Trophoblast cell (in vitro differentiated cells and primary cell): Measurements from ENCODE around the gene MAN1C1.

Experiments
- DNase-seq, 2 donors: peaks; one replicate each; pipeline ENCODE4 v3.0.0-alpha.2; 2016
- H2AFZ ChIP-seq: 2 replicates; pipeline ENCODE4 v1.6.1; 2013; ENCODE audit warnings: low read length, moderate library complexity, mild to moderate bottlenecking; ENCODE audit not compliant: insufficient read depth, poor library complexity
- H2AK5ac ChIP-seq: 2 replicates; pipeline ENCODE4 v1.6.1; 2013; ENCODE audit warnings: mild to moderate bottlenecking, low read length
- H2BK120ac ChIP-seq: 2 replicates; pipeline ENCODE4 v1.6.1; 2013; ENCODE audit warnings: low read length, mild to moderate bottlenecking, moderate library complexity; ENCODE audit not compliant: insufficient read depth, poor library complexity
- H2BK12ac ChIP-seq: 2 replicates; pipeline ENCODE4 v1.6.1; 2013; ENCODE audit warnings: mild to moderate bottlenecking, low read length, moderate library complexity
- H2BK5ac ChIP-seq: 2 replicates; pipeline ENCODE4 v1.6.1; 2013; ENCODE audit warnings: low read length, low read depth, moderate library complexity, mild to moderate bottlenecking; ENCODE audit not compliant: poor library complexity
- H3K14ac ChIP-seq: 2 replicates; pipeline ENCODE4 v1.6.1; 2013; ENCODE audit warnings: mild to moderate bottlenecking, low read length
- H3K18ac ChIP-seq: 2 replicates; pipeline ENCODE4 v1.6.1; 2013; ENCODE audit warnings: mild to moderate bottlenecking, low read length
- H3K23ac ChIP-seq: 2 replicates; pipeline ENCODE4 v1.6.1; 2013; ENCODE audit warnings: low read length
- H3K27ac ChIP-seq: 2 replicates; pipeline ENCODE4 v1.5.1; 2013; ENCODE audit warnings: low read depth, mild to moderate bottlenecking, inconsistent platforms, low read length, moderate library complexity
- H3K27me3 ChIP-seq: 2 replicates; pipeline ENCODE4 v1.6.1; 2013; ENCODE audit warnings: inconsistent platforms, mild to moderate bottlenecking, low read length, moderate library complexity; ENCODE audit not compliant: insufficient read depth
- H3K36me3 ChIP-seq, 2 experiments: 1 replicate in 1 of 2; 2 replicates in 1 of 2; pipeline ENCODE4 v1.6.1; 2013; ENCODE audit warnings: low read length in 2 of 2, mild to moderate bottlenecking in 2 of 2, moderate library complexity in 1 of 2; ENCODE audit not compliant: insufficient read depth in 2 of 2, control insufficient read depth in 1 of 2
- H3K4ac ChIP-seq: 2 replicates; pipeline ENCODE4 v1.6.1; 2013; ENCODE audit warnings: low read depth, mild to moderate bottlenecking, low read length, moderate library complexity
- H3K4me1 ChIP-seq, 2 experiments: 1 replicate in 1 of 2; 2 replicates in 1 of 2; pipeline ENCODE4 v1.6.1; 2013; ENCODE audit warnings: low read length in 2 of 2, mild to moderate bottlenecking in 2 of 2, moderate library complexity in 1 of 2; ENCODE audit not compliant: insufficient read depth in 2 of 2, control insufficient read depth in 1 of 2
- H3K4me2 ChIP-seq: 2 replicates; pipeline ENCODE4 v1.6.1; 2013; ENCODE audit warnings: inconsistent platforms, mild to moderate bottlenecking, low read length, moderate library complexity
- H3K4me3 ChIP-seq: 2 replicates; pipeline ENCODE4 v1.5.1; 2013; ENCODE audit warnings: mild to moderate bottlenecking, low read depth, low read length, inconsistent platforms
- H3K79me1 ChIP-seq: one replicate; pipeline ENCODE4 v1.6.1; 2013; ENCODE audit warnings: low read length
- H3K79me2 ChIP-seq: 2 replicates; pipeline ENCODE4 v1.6.1; 2013; ENCODE audit warnings: low read length, mild to moderate bottlenecking; ENCODE audit not compliant: control insufficient read depth, insufficient read depth, poor library complexity
- H3K9ac ChIP-seq: 2 replicates; pipeline ENCODE4 v1.6.1; 2013; ENCODE audit warnings: mild to moderate bottlenecking, low read length
- H3K9me3 ChIP-seq: 2 replicates; pipeline ENCODE4 v1.6.1; 2013; ENCODE audit warnings: low read depth, mild to moderate bottlenecking, control low read depth, inconsistent platforms, low read length; ENCODE audit not compliant: insufficient read depth
- H4K12ac ChIP-seq: 2 replicates; pipeline ENCODE4 v1.6.1; 2013; ENCODE audit warnings: low read depth, mild to moderate bottlenecking, low read length, moderate library complexity
- H4K8ac ChIP-seq: 2 replicates; pipeline ENCODE4 v1.6.1; 2013; ENCODE audit warnings: low read depth, mild to moderate bottlenecking, low read length, moderate library complexity
- H4K91ac ChIP-seq: one replicate; pipeline ENCODE4 v1.6.1; 2013; ENCODE audit warnings: low read depth, mild to moderate bottlenecking, low read length, moderate library complexity
- WGBS: extraction: QIAGEN DNeasy Blood & Tissue Kit; methylation state at CpG from one replicate; pipeline ENCODE4 v1.1.7; 2013; ENCODE audit warnings: missing lambda C conversion rate; ENCODE audit not compliant: insufficient read length, insufficient coverage; ENCODE audit errors: extremely low coverage; 5-methylcytosine and 5-hydroxymethylcytosine counted together

Gene MAN1C1

DNA sequence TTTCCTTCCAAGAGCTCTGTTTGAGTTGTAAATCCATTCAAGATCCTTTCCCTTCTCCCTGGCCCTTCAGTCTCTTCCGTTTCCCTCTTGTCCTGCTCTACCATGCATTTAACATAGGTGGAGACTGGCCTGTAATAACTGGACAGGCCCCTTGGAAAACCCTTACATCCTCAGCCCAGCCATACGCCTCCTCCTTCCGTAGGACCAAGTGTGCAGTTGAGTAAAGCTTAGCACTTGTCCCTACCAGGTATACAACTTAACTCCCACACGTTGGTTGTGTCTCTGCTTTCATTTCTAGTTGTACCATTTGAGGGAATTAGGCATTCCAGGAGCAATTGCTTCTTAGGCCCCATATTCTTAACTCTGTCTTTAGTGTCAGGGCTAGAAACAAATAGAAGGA, 6.4 kb downstream of the MAN1C1 start:
- Histone ChIP-seq H3K9me3 (peaks cover 3% of the 10 kb centered on the region), H3K4me2 (no peak overlapping the region), H3K79me2 (no peaks in the 10 kb centered on the region), H3K9ac (no peak overlapping the region), H3K4ac (no peak overlapping the region), H2BK5ac (no peak overlapping the region), H4K91ac (no peak overlapping the region), H3K36me3 (no peaks in the 10 kb centered on the region), H4K8ac (no peak overlapping the region), H2AK5ac (no peak overlapping the region), H3K27ac (no peak overlapping the region), H3K18ac (no peak overlapping the region), H3K79me1 (no peaks in the 10 kb centered on the region), H2BK12ac (no peak overlapping the region), H3K23ac (no peak overlapping the region), H4K12ac (no peak overlapping the region), H2AFZ (no peak overlapping the region), H3K14ac (no peak overlapping the region), H3K4me1 (peaks cover 0 to 3% of the 10 kb centered on the region in 2 experiments), H2BK120ac (no peak overlapping the region), H3K4me3 (no peak overlapping the region), H3K27me3 (peaks cover 7% of the 10 kb centered on the region)
- WGBS = no CpG with 5 or more reads among the region's 4 CpGs
- DNase-seq = no peak

DNA sequence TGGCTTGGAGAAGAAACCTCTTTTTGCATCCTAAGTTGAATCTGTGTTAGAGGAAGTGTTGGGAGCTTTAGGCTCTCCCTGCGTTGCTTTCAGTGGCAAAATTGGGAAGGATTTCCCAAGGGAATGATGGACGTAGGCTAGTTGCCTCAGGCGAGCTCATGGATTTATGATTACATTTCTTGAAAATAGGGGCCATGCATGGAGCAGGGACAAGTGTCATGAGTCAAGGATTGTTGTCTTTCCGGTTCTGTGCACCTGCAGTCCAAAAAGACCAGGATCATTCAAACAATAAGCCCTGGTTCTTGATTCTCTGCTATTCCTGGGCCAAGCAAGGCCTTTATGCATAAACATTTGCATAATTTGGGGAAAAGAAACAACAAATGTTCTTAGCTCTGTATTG, 7.1 kb downstream of the MAN1C1 start:
- Histone ChIP-seq H3K23ac (no peak overlapping the region), H4K12ac (no peak overlapping the region), H4K8ac (no peak overlapping the region), H3K27ac (no peak overlapping the region), H2AFZ (no peak overlapping the region), H3K36me3 (no peaks in the 10 kb centered on the region), H3K9ac (no peak overlapping the region), H3K79me2 (no peaks in the 10 kb centered on the region), H3K27me3 (no peaks in the 10 kb centered on the region), H3K4ac (no peak overlapping the region), H3K9me3 (no peaks in the 10 kb centered on the region), H2BK5ac (no peak overlapping the region), H2BK12ac (no peak overlapping the region), H3K4me2 (no peak overlapping the region), H2AK5ac (no peak overlapping the region), H3K4me1 (no peaks in the 10 kb centered on the region), H4K91ac (no peak overlapping the region), H3K79me1 (no peaks in the 10 kb centered on the region), H3K18ac (no peak overlapping the region), H3K4me3 (no peak overlapping the region), H3K14ac (no peak overlapping the region), H2BK120ac (no peak overlapping the region)
- DNase-seq = peak; percentile 87 to 95
- no CpG with 5 or more reads among the region's 4 CpGs for WGBS

DNA sequence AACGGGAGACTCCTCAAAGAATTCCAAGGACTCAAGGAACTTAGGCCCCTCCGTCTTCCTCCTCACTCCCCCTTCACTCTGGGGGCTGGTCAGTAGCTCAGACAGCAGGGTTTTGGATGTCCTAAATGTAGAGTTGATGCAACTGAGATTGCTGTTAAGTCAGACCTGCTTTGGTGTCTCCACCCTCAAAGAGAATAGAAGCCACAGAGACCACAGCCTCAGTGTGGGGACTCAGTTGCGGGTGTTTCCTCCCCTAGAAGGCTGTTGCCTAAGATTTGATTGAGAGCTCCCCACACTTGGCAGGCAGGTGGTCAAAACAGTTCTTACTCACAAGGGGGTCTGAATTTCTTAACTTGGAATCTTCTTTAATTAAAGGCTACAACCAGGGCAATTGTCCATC, 7.6 kb downstream of the MAN1C1 start:
- Histone ChIP-seq H4K12ac (no peak overlapping the region), H3K79me2 (no peaks in the 10 kb centered on the region), H3K9me3 (no peaks in the 10 kb centered on the region), H3K27ac (no peak overlapping the region), H3K79me1 (no peaks in the 10 kb centered on the region), H4K8ac (no peak overlapping the region), H2BK12ac (no peak overlapping the region), H3K4me3 (no peak overlapping the region), H4K91ac (no peak overlapping the region), H3K9ac (no peak overlapping the region), H2BK120ac (no peak overlapping the region), H3K4me1 (no peaks in the 10 kb centered on the region), H3K14ac (no peak overlapping the region), H3K18ac (no peak overlapping the region), H2BK5ac (no peak overlapping the region), H3K36me3 (no peaks in the 10 kb centered on the region), H2AK5ac (no peak overlapping the region), H3K27me3 (no peaks in the 10 kb centered on the region), H3K23ac (no peak overlapping the region), H3K4me2 (no peak overlapping the region), H2AFZ (no peak overlapping the region), H3K4ac (no peak overlapping the region)
- DNase-seq = no peak
- no CpG with 5 or more reads among the region's 3 CpGs for WGBS

DNA sequence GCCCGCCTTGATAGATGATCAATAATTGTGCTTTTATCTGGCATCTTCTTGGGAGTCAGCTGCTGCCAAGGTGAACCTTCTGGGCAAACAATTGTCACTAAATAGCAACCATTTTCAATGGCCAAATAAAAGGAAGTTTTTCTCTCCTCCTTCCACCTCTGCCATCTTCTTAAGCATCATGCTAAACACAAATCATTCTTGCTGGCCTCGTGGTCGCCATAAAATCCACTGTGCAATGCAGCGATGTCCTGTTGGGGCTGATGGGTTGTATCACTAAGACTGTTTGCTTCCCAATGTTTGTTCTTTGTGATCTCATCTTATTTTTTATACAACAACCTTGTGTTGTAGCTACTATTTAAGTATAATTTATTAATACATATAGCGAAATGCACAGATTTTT, 8.0 kb downstream of the MAN1C1 start:
- Histone ChIP-seq H3K4me2 (no peak overlapping the region), H3K9me3 (no peaks in the 10 kb centered on the region), H3K4me1 (no peaks in the 10 kb centered on the region)

More for the DNA sequence above, 8.0 kb downstream of the MAN1C1 start:
- no peaks in the 10 kb centered on the region for H3K36me3 ChIP-seq
- no peak overlapping the region for H3K18ac ChIP-seq
- no peaks in the 10 kb centered on the region for H3K79me1 ChIP-seq
- no peaks in the 10 kb centered on the region for H3K27me3 ChIP-seq
- H3K4ac ChIP-seq = no peak overlapping the region
- no peak overlapping the region for H2BK120ac ChIP-seq
- H3K27ac ChIP-seq = no peak overlapping the region
- H4K91ac ChIP-seq = no peak overlapping the region
- H4K8ac ChIP-seq = no peak overlapping the region
- H3K4me3 ChIP-seq = no peak overlapping the region
- H4K12ac ChIP-seq = no peak overlapping the region
- H2BK5ac ChIP-seq = no peak overlapping the region
- H2BK12ac ChIP-seq = no peak overlapping the region
- H3K79me2 ChIP-seq = no peaks in the 10 kb centered on the region
- WGBS = no CpG with 5 or more reads among the region's 5 CpGs
- no peak overlapping the region for H3K9ac ChIP-seq
- H2AFZ ChIP-seq = no peak overlapping the region
- no peak for DNase-seq
- no peak overlapping the region for H3K14ac ChIP-seq
- H2AK5ac ChIP-seq = no peak overlapping the region
- no peak overlapping the region for H3K23ac ChIP-seq
